22Rv1 (cell line): ENCODE results near the gene PSMG3.

Source experiments
- CTCF ChIP-seq: fragments of 450-650 bp; IDR thresholded peaks from 2 replicates; pipeline ENCODE4 v1.5.1; 2017; ENCODE audit warnings: mild to moderate bottlenecking
- ZFX ChIP-seq: fragments of 450-650 bp; IDR thresholded peaks from 2 replicates; pipeline ENCODE4 v1.6.1; 2017; ENCODE audit warnings: antibody characterized with exemption, borderline replicate concordance

GRCh38 chr7:1607001-1607400 is 37.2 kb upstream of the PSMG3 start:
- TF ChIP-seq CTCF (no peak), ZFX (no peak)
